ENCODE results near the gene ZNF625.
A peak's percentile ranks its signal among the peaks of the same experiment; 100 is the strongest.

The ZNF625 gene

GRCh38 chr19:12141405-12141736 lies 15.2 kb downstream of the ZNF625 start:
- no peak overlapping the region for H3K4me3 ChIP-seq (ENCODE audit: low read depth, low read length)
- TF ChIP-seq MYC (IDR thresholded peaks at IDR 0.05; ENCODE audit: low read depth, low read length) = no peak
- DNase-seq (ENCODE audit: low read depth) = no peak

GRCh38 chr19:12140545-12141404 lies 15.8 kb downstream of the ZNF625 start:
- TF ChIP-seq MYC (IDR thresholded peaks at IDR 0.05; ENCODE audit: low read depth, low read length) = no peak
- TF ChIP-seq, protein P1, sequence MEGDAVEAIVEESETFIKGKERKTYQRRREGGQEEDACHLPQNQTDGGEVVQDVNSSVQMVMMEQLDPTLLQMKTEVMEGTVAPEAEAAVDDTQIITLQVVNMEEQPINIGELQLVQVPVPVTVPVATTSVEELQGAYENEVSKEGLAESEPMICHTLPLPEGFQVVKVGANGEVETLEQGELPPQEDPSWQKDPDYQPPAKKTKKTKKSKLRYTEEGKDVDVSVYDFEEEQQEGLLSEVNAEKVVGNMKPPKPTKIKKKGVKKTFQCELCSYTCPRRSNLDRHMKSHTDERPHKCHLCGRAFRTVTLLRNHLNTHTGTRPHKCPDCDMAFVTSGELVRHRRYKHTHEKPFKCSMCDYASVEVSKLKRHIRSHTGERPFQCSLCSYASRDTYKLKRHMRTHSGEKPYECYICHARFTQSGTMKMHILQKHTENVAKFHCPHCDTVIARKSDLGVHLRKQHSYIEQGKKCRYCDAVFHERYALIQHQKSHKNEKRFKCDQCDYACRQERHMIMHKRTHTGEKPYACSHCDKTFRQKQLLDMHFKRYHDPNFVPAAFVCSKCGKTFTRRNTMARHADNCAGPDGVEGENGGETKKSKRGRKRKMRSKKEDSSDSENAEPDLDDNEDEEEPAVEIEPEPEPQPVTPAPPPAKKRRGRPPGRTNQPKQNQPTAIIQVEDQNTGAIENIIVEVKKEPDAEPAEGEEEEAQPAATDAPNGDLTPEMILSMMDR (IDR thresholded peaks at IDR 0.05; ENCODE audit: low read depth, low read length) = peak; percentile 68
- 0 out of 2 replicates have a peak, but pooled peaks have one; percentile 15 for TF ChIP-seq MAX (IDR thresholded peaks at IDR 0.05; ENCODE audit: low read depth, low read length)
- TF ChIP-seq POLR2A (IDR thresholded peaks at IDR 0.05; ENCODE audit: extremely low read depth, insufficient read length) = peak; percentile 12
- H3K4me3 ChIP-seq (ENCODE audit: low read depth, low read length) = peak overlapping the region; percentile 66

GRCh38 chr19:12139885-12140544 lies 16.5 kb downstream of the ZNF625 start, which contains the start of gene ZNF20:
Gene ZNF20 (minus strand): TSS chr19:12140350. CDS start chr19:12140182, 168 bp downstream.
- peak; percentile 95 for DNase-seq (ENCODE audit: low read depth)
- TF ChIP-seq, protein P1 (IDR thresholded peaks at IDR 0.05; ENCODE audit: low read depth, low read length) = no peak
- TF ChIP-seq POLR2A (IDR thresholded peaks at IDR 0.05; ENCODE audit: extremely low read depth, insufficient read length) = peak; percentile 43
- H3K4me3 ChIP-seq (ENCODE audit: low read depth, low read length) = peak within 1 kb of the TSS; percentile 66

More at GRCh38 chr19:12140545-12141404, 15.8 kb downstream of the ZNF625 start:
- DNase-seq (ENCODE audit: low read depth) = peak; percentile 89

- TF ChIP-seq POLR2A (IDR thresholded peaks at IDR 0.05; ENCODE audit: extremely low read depth, insufficient read length) (no peak), MAX (IDR thresholded peaks at IDR 0.05; ENCODE audit: low read depth, low read length) (no peak), MYC (IDR thresholded peaks at IDR 0.05; ENCODE audit: low read depth, low read length) (no peak)
- TF ChIP-seq, protein P1 (IDR thresholded peaks at IDR 0.05; ENCODE audit: low read depth, low read length) = no peak
- DNase-seq (ENCODE audit: low read depth) = no peak
- peak overlapping the region; percentile 66 for H3K4me3 ChIP-seq (ENCODE audit: low read depth, low read length)
These were observed 17.3 kb downstream of the ZNF625 start for GRCh38 chr19:12139269-12139668.

- DNase-seq (ENCODE audit: low read depth) = peak; percentile 61
- TF ChIP-seq POLR2A (IDR thresholded peaks at IDR 0.05; ENCODE audit: extremely low read depth, insufficient read length) (no peak), MAX (IDR thresholded peaks at IDR 0.05; ENCODE audit: low read depth, low read length) (no peak), MYC (IDR thresholded peaks at IDR 0.05; ENCODE audit: low read depth, low read length) (no peak)
- TF ChIP-seq, protein P1 (IDR thresholded peaks at IDR 0.05; ENCODE audit: low read depth, low read length) = peak; percentile 54
- no peak overlapping the region for H3K4me3 ChIP-seq (ENCODE audit: low read depth, low read length)
These were observed 19.2 kb downstream of the ZNF625 start for GRCh38 chr19:12137221-12137940.

GRCh38 chr19:12133069-12133468 lies 23.5 kb downstream of the ZNF625 start:
- H3K4me3 ChIP-seq (ENCODE audit: low read depth, low read length) = no peak overlapping the region
- DNase-seq (ENCODE audit: low read depth) = no peak
- TF ChIP-seq MAX (IDR thresholded peaks at IDR 0.05; ENCODE audit: low read depth, low read length) (no peak), POLR2A (IDR thresholded peaks at IDR 0.05; ENCODE audit: extremely low read depth, insufficient read length) (no peak), MYC (IDR thresholded peaks at IDR 0.05; ENCODE audit: low read depth, low read length) (no peak)
- TF ChIP-seq, protein P1 (IDR thresholded peaks at IDR 0.05; ENCODE audit: low read depth, low read length) = no peak
